ENCODE results near the gene MT2A. TPM values are rescaled to one million over a fixed set of nuclear protein-coding genes. Genes with fewer than 3 reads are reported as not detected.

The MT2A gene
- total RNA-seq, 1 donor = 33.7 TPM

DNA sequence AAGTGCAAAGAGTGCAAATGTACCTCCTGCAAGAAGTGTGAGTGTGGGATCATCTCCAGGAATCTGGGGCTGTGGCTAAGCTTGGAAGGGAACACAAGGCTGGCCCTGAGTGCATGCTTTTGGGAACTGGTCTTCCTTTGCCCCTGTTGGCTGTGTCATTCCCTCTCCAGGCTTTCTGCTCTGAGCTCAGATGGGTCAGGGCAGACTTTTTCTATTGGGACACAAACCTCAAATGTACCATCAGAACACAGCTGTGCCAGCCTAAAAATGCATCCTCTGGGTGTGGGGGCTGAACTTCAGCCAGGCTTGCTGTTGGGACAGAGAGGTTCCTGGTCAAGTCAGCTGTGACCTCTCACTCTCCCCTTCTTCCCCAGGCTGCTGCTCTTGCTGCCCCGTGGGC lies 44.2 kb downstream of the MT2A start:
- Histone ChIP-seq H3K4me3 (ENCODE audit: insufficient read depth, low read length) (no peak overlapping the region), H3K79me2 (ENCODE audit: insufficient read depth, low read length) (no peaks in the 10 kb centered on the region), H3K4me1 (ENCODE audit: insufficient read depth, low read length) (peaks cover under 1% of the 10 kb centered on the region), H3K27me3 (ENCODE audit: insufficient read depth, low read length) (peaks cover 35% of the 10 kb centered on the region), H4K20me1 (ENCODE audit: insufficient read depth, low read length) (no peaks in the 10 kb centered on the region), H3K9me3 (ENCODE audit: low read depth, low read length) (no peaks in the 10 kb centered on the region), H3K27ac (ENCODE audit: low read depth, low read length) (no peak overlapping the region), H2AFZ (ENCODE audit: low read length) (no peak overlapping the region), H3K4me2 (ENCODE audit: insufficient read depth, low read length) (no peak overlapping the region), H3K36me3 (ENCODE audit: insufficient read depth, low read length) (no peaks in the 10 kb centered on the region)
- DNase-seq (ENCODE audit: insufficient read length, low spot score, missing footprints) = no peak
- TF ChIP-seq, protein P1, sequence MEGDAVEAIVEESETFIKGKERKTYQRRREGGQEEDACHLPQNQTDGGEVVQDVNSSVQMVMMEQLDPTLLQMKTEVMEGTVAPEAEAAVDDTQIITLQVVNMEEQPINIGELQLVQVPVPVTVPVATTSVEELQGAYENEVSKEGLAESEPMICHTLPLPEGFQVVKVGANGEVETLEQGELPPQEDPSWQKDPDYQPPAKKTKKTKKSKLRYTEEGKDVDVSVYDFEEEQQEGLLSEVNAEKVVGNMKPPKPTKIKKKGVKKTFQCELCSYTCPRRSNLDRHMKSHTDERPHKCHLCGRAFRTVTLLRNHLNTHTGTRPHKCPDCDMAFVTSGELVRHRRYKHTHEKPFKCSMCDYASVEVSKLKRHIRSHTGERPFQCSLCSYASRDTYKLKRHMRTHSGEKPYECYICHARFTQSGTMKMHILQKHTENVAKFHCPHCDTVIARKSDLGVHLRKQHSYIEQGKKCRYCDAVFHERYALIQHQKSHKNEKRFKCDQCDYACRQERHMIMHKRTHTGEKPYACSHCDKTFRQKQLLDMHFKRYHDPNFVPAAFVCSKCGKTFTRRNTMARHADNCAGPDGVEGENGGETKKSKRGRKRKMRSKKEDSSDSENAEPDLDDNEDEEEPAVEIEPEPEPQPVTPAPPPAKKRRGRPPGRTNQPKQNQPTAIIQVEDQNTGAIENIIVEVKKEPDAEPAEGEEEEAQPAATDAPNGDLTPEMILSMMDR (IDR thresholded peaks at IDR 0.05; ENCODE audit: extremely low read depth, low read depth, low read length) = no peak

DNA sequence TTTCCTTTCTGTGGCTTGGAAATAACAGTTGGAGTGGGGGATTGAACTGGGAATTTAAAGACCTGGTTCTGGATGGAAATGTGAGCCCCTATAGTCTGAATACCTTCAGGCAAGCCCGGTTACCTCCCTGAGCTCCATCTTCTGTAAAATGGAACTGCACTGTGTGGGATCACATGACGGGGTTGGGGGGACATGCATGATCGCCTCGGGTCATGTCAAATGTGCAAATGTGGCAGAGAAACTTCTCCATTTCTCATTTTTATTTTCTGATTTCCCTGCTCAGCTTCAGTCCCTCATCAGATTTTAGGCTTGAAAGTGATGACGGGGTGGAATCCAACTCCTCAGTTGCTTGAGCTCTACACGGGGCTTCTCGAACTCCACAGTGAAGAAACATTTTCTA lies 44.8 kb downstream of the MT2A start:
- DNase-seq (ENCODE audit: insufficient read length, low spot score, missing footprints) = no peak
- H4K20me1 ChIP-seq (ENCODE audit: insufficient read depth, low read length) = no peaks in the 10 kb centered on the region
- H3K27ac ChIP-seq (ENCODE audit: low read depth, low read length) = no peak overlapping the region
- H2AFZ ChIP-seq (ENCODE audit: low read length) = no peak overlapping the region
- no peaks in the 10 kb centered on the region for H3K9me3 ChIP-seq (ENCODE audit: low read depth, low read length)
- H3K36me3 ChIP-seq (ENCODE audit: insufficient read depth, low read length) = no peaks in the 10 kb centered on the region
- TF ChIP-seq, protein P1 (IDR thresholded peaks at IDR 0.05; ENCODE audit: extremely low read depth, low read depth, low read length) = no peak
- H3K4me1 ChIP-seq (ENCODE audit: insufficient read depth, low read length) = peaks cover 7% of the 10 kb centered on the region
- H3K27me3 ChIP-seq (ENCODE audit: insufficient read depth, low read length) = peaks cover 35% of the 10 kb centered on the region
- no peaks in the 10 kb centered on the region for H3K79me2 ChIP-seq (ENCODE audit: insufficient read depth, low read length)
- no peak overlapping the region for H3K4me3 ChIP-seq (ENCODE audit: insufficient read depth, low read length)
- H3K4me2 ChIP-seq (ENCODE audit: insufficient read depth, low read length) = no peak overlapping the region

DNA sequence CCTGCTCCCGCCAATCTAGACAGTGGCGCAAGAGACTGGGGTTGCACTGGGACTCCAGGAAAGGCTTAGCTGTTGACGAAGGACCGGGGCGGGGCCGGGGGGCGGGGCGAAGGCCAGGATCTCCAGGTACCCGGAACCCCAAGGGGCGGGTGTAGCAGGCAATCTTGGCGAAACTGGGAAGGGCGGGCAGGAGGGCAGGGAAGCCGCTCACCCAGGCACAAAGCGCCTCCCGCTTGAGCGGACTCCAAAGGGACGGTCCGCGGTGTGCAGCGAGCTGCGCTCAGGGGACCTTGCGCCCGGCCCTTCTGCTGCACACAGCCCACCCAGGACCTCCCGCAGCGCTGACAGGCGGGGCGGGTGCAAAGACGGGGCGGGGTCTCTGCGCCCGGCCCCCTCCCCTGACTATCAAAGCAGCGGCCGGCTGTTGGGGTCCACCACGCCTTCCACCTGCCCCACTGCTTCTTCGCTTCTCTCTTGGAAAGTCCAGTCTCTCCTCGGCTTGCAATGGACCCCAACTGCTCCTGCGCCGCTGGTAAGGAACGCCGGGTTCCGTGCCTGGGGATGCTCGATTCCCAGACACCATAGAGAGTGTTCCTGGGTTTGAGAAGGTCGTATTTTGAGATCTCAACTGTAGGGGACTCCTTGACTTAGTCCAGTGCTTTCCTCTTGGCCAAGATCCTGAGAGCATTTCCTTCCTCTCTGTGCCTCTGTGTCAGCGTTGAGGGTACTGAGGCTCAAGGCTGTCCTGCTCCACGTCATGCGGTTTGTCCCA lies 49.4 kb downstream of the MT2A start, which contains the start of gene MT1F:
MT1F (plus strand) TSS at position 405 of the 772 bp plus-strand sequence; CDS start at position 505, 100 bp downstream.
- H3K4me2 ChIP-seq (ENCODE audit: insufficient read depth, low read length) = peak within 1 kb of the TSS; percentile 71
- TF ChIP-seq, protein P1 (IDR thresholded peaks at IDR 0.05; ENCODE audit: extremely low read depth, low read depth, low read length) = no peak
- H3K36me3 ChIP-seq (ENCODE audit: insufficient read depth, low read length) = no peaks in the 10 kb centered on the region
- H2AFZ ChIP-seq (ENCODE audit: low read length) = peak within 1 kb of the TSS; percentile 62
- no peaks in the 10 kb centered on the region for H3K79me2 ChIP-seq (ENCODE audit: insufficient read depth, low read length)
- peaks cover 7% of the 10 kb centered on the region for H3K4me1 ChIP-seq (ENCODE audit: insufficient read depth, low read length)
- H3K4me3 ChIP-seq (ENCODE audit: insufficient read depth, low read length) = peak within 1 kb of the TSS; percentile 54
- H3K9me3 ChIP-seq (ENCODE audit: low read depth, low read length) = no peaks in the 10 kb centered on the region
- no peak for DNase-seq (ENCODE audit: insufficient read length, low spot score, missing footprints)
- H3K27me3 ChIP-seq (ENCODE audit: insufficient read depth, low read length) = peaks cover 54% of the 10 kb centered on the region
- no peak within 1 kb of the TSS for H3K27ac ChIP-seq (ENCODE audit: low read depth, low read length)
- H4K20me1 ChIP-seq (ENCODE audit: insufficient read depth, low read length) = no peaks in the 10 kb centered on the region

DNA sequence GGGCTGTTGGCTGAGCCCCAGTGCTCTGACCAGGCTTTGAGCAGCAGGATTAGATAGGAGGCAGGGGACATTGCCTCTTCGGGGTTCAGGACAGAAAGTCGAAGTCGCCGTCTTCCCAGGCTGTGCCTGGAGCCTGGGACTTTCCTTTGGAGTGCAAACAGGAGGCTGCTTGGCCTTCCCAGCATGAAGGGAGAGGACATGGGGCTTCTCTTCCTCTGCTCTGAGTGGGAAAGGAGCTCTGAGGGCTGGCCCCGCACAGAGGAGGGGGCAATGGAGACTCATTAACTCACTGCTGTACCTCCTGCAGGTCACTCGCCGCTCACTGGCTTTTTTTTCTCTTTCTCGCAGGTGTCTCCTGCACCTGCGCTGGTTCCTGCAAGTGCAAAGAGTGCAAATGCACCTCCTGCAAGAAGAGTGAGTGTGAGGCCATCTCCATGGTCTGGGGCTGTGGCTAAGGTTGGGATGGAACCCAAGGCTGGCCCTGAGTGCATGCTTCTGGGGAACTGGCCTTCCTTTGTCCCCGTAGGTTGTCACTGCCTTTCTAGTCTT lies 50.0 kb downstream of the MT2A start:
- Histone ChIP-seq H3K4me3 (ENCODE audit: insufficient read depth, low read length) (peak overlapping the region; percentile 54), H3K4me2 (ENCODE audit: insufficient read depth, low read length) (peak overlapping the region; percentile 71), H3K79me2 (ENCODE audit: insufficient read depth, low read length) (no peaks in the 10 kb centered on the region), H4K20me1 (ENCODE audit: insufficient read depth, low read length) (no peaks in the 10 kb centered on the region), H3K36me3 (ENCODE audit: insufficient read depth, low read length) (no peaks in the 10 kb centered on the region), H3K4me1 (ENCODE audit: insufficient read depth, low read length) (peaks cover 7% of the 10 kb centered on the region), H3K27me3 (ENCODE audit: insufficient read depth, low read length) (peaks cover 56% of the 10 kb centered on the region), H3K27ac (ENCODE audit: low read depth, low read length) (no peak overlapping the region), H3K9me3 (ENCODE audit: low read depth, low read length) (no peaks in the 10 kb centered on the region), H2AFZ (ENCODE audit: low read length) (peak overlapping the region; percentile 62)
- no peak for DNase-seq (ENCODE audit: insufficient read length, low spot score, missing footprints)
- TF ChIP-seq, protein P1 (IDR thresholded peaks at IDR 0.05; ENCODE audit: extremely low read depth, low read depth, low read length) = no peak
